Thyroid gland (tissue), 4 donors: ENCODE data around the gene CERS5.

Experiments used
- POLR2A ChIP-seq, 2 donors: fragments of 450-650 bp; IDR thresholded peaks; one replicate each; pipeline ENCODE4 v1.6.1; 2017; ENCODE audit warnings: antibody characterized with exemption in 2 of 2, mild to moderate bottlenecking in 2 of 2, moderate library complexity in 1 of 2
- TF ChIP-seq, protein P1 (sequence below), 6 experiments: fragments of 200-600 bp in 3 of 6; fragments of 450-650 bp in 3 of 6; sonication (generic) in 3 of 6; IDR thresholded peaks; one replicate each; pipeline ENCODE4 v1.5.1; 2016 to 2019; ENCODE audit warnings: antibody characterized with exemption in 6 of 6, mild to moderate bottlenecking in 2 of 6, inconsistent platforms in 1 of 6, moderate library complexity in 1 of 6

DNA sequence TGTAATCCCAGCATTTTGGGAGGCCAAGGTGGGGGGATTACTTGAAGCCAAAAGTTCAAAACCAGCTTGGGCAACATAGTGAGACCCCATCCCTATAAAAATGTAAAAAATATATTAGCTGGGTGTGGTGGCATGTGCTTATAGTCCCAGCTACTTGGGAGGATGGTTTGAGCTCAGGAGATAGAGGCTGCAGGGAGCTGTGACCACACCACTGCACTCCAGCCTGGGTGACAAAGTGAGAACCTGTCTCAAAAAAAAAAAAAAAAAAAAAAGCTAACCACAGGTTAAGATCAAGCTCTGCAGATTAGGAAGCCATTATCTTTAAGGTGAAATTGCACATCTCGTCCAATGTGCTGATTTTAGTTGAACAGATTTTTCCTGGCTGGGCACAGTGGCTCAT is 23.7 kb upstream of the CERS5 start:
- TF ChIP-seq, protein P1, sequence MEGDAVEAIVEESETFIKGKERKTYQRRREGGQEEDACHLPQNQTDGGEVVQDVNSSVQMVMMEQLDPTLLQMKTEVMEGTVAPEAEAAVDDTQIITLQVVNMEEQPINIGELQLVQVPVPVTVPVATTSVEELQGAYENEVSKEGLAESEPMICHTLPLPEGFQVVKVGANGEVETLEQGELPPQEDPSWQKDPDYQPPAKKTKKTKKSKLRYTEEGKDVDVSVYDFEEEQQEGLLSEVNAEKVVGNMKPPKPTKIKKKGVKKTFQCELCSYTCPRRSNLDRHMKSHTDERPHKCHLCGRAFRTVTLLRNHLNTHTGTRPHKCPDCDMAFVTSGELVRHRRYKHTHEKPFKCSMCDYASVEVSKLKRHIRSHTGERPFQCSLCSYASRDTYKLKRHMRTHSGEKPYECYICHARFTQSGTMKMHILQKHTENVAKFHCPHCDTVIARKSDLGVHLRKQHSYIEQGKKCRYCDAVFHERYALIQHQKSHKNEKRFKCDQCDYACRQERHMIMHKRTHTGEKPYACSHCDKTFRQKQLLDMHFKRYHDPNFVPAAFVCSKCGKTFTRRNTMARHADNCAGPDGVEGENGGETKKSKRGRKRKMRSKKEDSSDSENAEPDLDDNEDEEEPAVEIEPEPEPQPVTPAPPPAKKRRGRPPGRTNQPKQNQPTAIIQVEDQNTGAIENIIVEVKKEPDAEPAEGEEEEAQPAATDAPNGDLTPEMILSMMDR (IDR thresholded peaks at IDR 0.05) = no peak
- no peak for TF ChIP-seq POLR2A (IDR thresholded peaks at IDR 0.05)
